Small intestine (tissue), 7 donors: ENCODE measurements around the gene FBXO11. TPM values are rescaled to one million over a fixed set of nuclear protein-coding genes. Genes with fewer than 3 reads are reported as not detected.

Experiments
- DNase-seq, 2 donors: peaks; one replicate each; pipeline versions ENCODE4 v3.0.0 to v3.0.0-alpha.2; 2013
- FAIRE-seq: peaks from 2 replicates; lab custom pipeline; 2012; peaks lifted over from hg19 to GRCh38; lab: Jason Lieb, UNC
- H3K27ac ChIP-seq, 3 donors: one replicate each; pipeline ENCODE4 v1.5.1; 2013; ENCODE audit warnings: low read length in 2 of 3, mild to moderate bottlenecking in 2 of 3, control low read depth in 1 of 3, inconsistent platforms in 1 of 3, low read depth in 1 of 3, moderate library complexity in 1 of 3
- H3K27me3 ChIP-seq, 3 donors: one replicate each; pipeline ENCODE4 v1.6.1; 2013; ENCODE audit warnings: low read length in 3 of 3, inconsistent platforms in 1 of 3; ENCODE audit not compliant: control insufficient read depth in 3 of 3, insufficient read depth in 3 of 3
- H3K36me3 ChIP-seq, 3 donors: one replicate each; pipeline ENCODE4 v1.6.1; 2013; ENCODE audit warnings: low read length in 3 of 3, inconsistent platforms in 1 of 3, low read depth in 1 of 3, mild to moderate bottlenecking in 1 of 3, moderate library complexity in 1 of 3; ENCODE audit not compliant: control insufficient read depth in 3 of 3, insufficient read depth in 2 of 3
- H3K4me1 ChIP-seq, 3 donors: one replicate each; pipeline ENCODE4 v1.6.1; 2013; ENCODE audit warnings: low read length in 2 of 3, inconsistent platforms in 1 of 3, low read depth in 1 of 3, mild to moderate bottlenecking in 1 of 3, moderate library complexity in 1 of 3; ENCODE audit not compliant: control insufficient read depth in 3 of 3, insufficient read depth in 2 of 3
- H3K4me3 ChIP-seq, 3 donors: one replicate each; pipeline ENCODE4 v1.5.1; 2013; ENCODE audit warnings: low read length in 3 of 3, control low read depth in 1 of 3, inconsistent platforms in 1 of 3, low read depth in 1 of 3, mild to moderate bottlenecking in 1 of 3, moderate library complexity in 1 of 3
- H3K9me3 ChIP-seq, 2 donors: one replicate each; pipeline ENCODE4 v1.6.1; 2013; ENCODE audit warnings: low read depth in 1 of 2, low read length in 1 of 2; ENCODE audit not compliant: control insufficient read depth in 2 of 2, insufficient read depth in 1 of 2
- WGBS, 3 donors: extraction: QIAGEN DNeasy Blood & Tissue Kit; methylation state at CpG; one replicate each; pipeline ENCODE4 v1.1.7; 2013; 5-methylcytosine and 5-hydroxymethylcytosine counted together
- polyA plus RNA-seq, 4 donors: library from polyadenylated mRNA; stranded (reverse) in 3 of 4; unstranded in 1 of 4; fragments of 200-250 nt in 3 of 4; fragments of 120-200 nt in 1 of 4; gene quantifications; one replicate each; pipeline versions ENCODE4 v1.2.1 to v1.2.3, GENCODE V29; 2013
- donor health status: healthy with polysubstance abuse.
- donor health status: control.
- donor health status: control.
- donor health status: Bipolar disorder and iron deficiency.
- donor health status: healthy.

The FBXO11 gene
- polyA plus RNA-seq, 4 donors = 19.2 to 49.8 (median 22.9) TPM

GRCh38 chr2:47767880-47768609, 138.3 kb downstream of the FBXO11 start:
- peak; percentile 33 to 68 for DNase-seq
- H3K9me3 ChIP-seq = peaks cover 0 to 5% of the 10 kb centered on the region in 2 donors
- no peaks in the 10 kb centered on the region for H3K36me3 ChIP-seq
- WGBS, 3 donors = 28 to 31% (median 29%) methylated on average over 28 of the region's 28 CpGs
- no peaks in the 10 kb centered on the region for H3K27me3 ChIP-seq
- H3K4me1 ChIP-seq = no peaks in the 10 kb centered on the region
- no peak for FAIRE-seq
- H3K4me3 ChIP-seq = no peak overlapping the region
- no peak overlapping the region for H3K27ac ChIP-seq

GRCh38 chr2:47767497-47767844, 138.8 kb downstream of the FBXO11 start:
- Histone ChIP-seq H3K4me1 (no peaks in the 10 kb centered on the region), H3K27ac (no peak overlapping the region), H3K9me3 (peaks cover 0 to 5% of the 10 kb centered on the region in 2 donors), H3K4me3 (no peak overlapping the region), H3K27me3 (no peaks in the 10 kb centered on the region), H3K36me3 (no peaks in the 10 kb centered on the region)
- DNase-seq (no peak), FAIRE-seq (no peak)
- 59 to 76% (median 61%) methylated on average over 3 of the region's 3 CpGs for WGBS, 3 donors

- WGBS, 3 donors = 64 to 71% (median 69%) methylated on average over 10 of the region's 10 CpGs
- no peak for DNase-seq
- Histone ChIP-seq H3K27ac (peak overlapping the region in 1 of 3 donors; percentile 57), H3K4me3 (no peak overlapping the region), H3K4me1 (no peaks in the 10 kb centered on the region), H3K9me3 (peaks cover 0 to 16% of the 10 kb centered on the region in 2 donors), H3K27me3 (no peaks in the 10 kb centered on the region), H3K36me3 (no peaks in the 10 kb centered on the region)
- no peak for FAIRE-seq
Measured at GRCh38 chr2:47751856-47752414, 154.4 kb downstream of the FBXO11 start.

- no peak for FAIRE-seq
Measured at GRCh38 chr2:47747878-47748277, 158.4 kb downstream of the FBXO11 start.

GRCh38 chr2:47744074-47744473, 162.2 kb downstream of the FBXO11 start:
- DNase-seq (no peak), FAIRE-seq (no peak)
- no peak overlapping the region for H3K4me3 ChIP-seq
- H3K4me1 ChIP-seq = no peaks in the 10 kb centered on the region
- no peaks in the 10 kb centered on the region for H3K36me3 ChIP-seq
- 69 to 88% (median 74%) methylated on average over 2 of the region's 2 CpGs for WGBS, 3 donors
- H3K27ac ChIP-seq = no peak overlapping the region
- peaks cover 0 to 16% of the 10 kb centered on the region in 2 donors for H3K9me3 ChIP-seq
- H3K27me3 ChIP-seq = peaks cover 0 to 2% (median 0%) of the 10 kb centered on the region in 3 donors

More at GRCh38 chr2:47747878-47748277, 158.4 kb downstream of the FBXO11 start:
- Histone ChIP-seq H3K9me3 (peaks cover 0 to 16% of the 10 kb centered on the region in 2 donors), H3K36me3 (no peaks in the 10 kb centered on the region), H3K27ac (no peak overlapping the region), H3K4me1 (no peaks in the 10 kb centered on the region), H3K27me3 (peaks cover 0 to 2% (median 0%) of the 10 kb centered on the region in 3 donors), H3K4me3 (no peak overlapping the region)
- WGBS, 3 donors = 84 to 87% (median 86%) methylated on average over 4 of the region's 4 CpGs
- no peak for DNase-seq

- Histone ChIP-seq H3K9me3 (no peaks in the 10 kb centered on the region), H3K4me1 (no peaks in the 10 kb centered on the region), H3K4me3 (no peak overlapping the region), H3K27me3 (peaks cover 0 to 2% (median 0%) of the 10 kb centered on the region in 3 donors), H3K36me3 (no peaks in the 10 kb centered on the region), H3K27ac (no peak overlapping the region)
- DNase-seq (no peak), FAIRE-seq (no peak)
- WGBS, 3 donors = 60 to 70% (median 64%) methylated on average over 3 of the region's 3 CpGs
Measured at GRCh38 chr2:47741637-47742036, 164.7 kb downstream of the FBXO11 start.

- FAIRE-seq (no peak), DNase-seq (no peak)
- Histone ChIP-seq H3K27me3 (peaks cover 0 to 2% (median 0%) of the 10 kb centered on the region in 3 donors), H3K36me3 (no peaks in the 10 kb centered on the region), H3K4me3 (no peak overlapping the region), H3K27ac (no peak overlapping the region), H3K4me1 (no peaks in the 10 kb centered on the region), H3K9me3 (no peaks in the 10 kb centered on the region)
- 68 to 78% (median 68%) methylated on average over 3 of the region's 3 CpGs for WGBS, 3 donors
Measured at GRCh38 chr2:47741101-47741500, 165.2 kb downstream of the FBXO11 start.
